Testis (tissue), 3 donors: ENCODE measurements around the gene ADGRD1. TPM values are rescaled to one million over a fixed set of nuclear protein-coding genes. Genes with fewer than 3 reads are reported as not detected.

ENCODE experiments used
- DNase-seq: peaks from one replicate; pipeline ENCODE4 v3.0.0-alpha.2; 2019
- H3K27ac ChIP-seq, 2 donors: fragments of 200-600 bp; sonication (generic); one replicate each; pipeline ENCODE4 v1.5.1; 2019
- H3K27me3 ChIP-seq: fragments of 200-600 bp; sonication (generic); one replicate; pipeline ENCODE4 v1.5.1; 2019
- H3K36me3 ChIP-seq: fragments of 200-600 bp; sonication (generic); one replicate; pipeline ENCODE4 v1.5.1; 2017; ENCODE audit warnings: low read depth; ENCODE audit errors: missing control alignments
- H3K4me1 ChIP-seq: fragments of 200-600 bp; sonication (generic); one replicate; pipeline ENCODE4 v1.5.1; 2019
- H3K4me3 ChIP-seq, 2 donors: fragments of 200-600 bp; sonication (generic); one replicate each; pipeline ENCODE4 v1.5.1; 2017 to 2019
- H3K9me3 ChIP-seq: fragments of 200-600 bp; sonication (generic); one replicate; pipeline ENCODE4 v1.5.1; 2017
- POLR2A ChIP-seq: fragments of 450-650 bp; IDR thresholded peaks from one replicate; pipeline ENCODE4 v1.6.1; 2017; ENCODE audit warnings: antibody characterized with exemption, mild to moderate bottlenecking, moderate library complexity
- WGBS, 2 donors: methylation state at CpG; one replicate each; pipeline ENCODE4 v1.1.5; 2018; 5-methylcytosine and 5-hydroxymethylcytosine counted together
- intact Hi-C: fragments of 100-400 bp; cut with DNase I; formaldehyde crosslinking; loops from one replicate; pipeline ENCODE4 v1.15.1; 2023; ENCODE audit warnings: low total_unique reads
- polyA plus RNA-seq: library from polyadenylated mRNA; stranded (reverse); fragments of 350-450 nt; fragmentation: Illumina TruSeq; extraction: RNeasy Lipid Tissue Mini Kit (QIAGEN cat#74804); gene quantifications from one replicate; pipeline ENCODE4 v1.2.3, GENCODE V29; 2014; ENCODE audit warnings: low read depth, low replicate concordance; ENCODE audit not compliant: insufficient read depth
- total RNA-seq, 2 donors: library from RNA; depleted of rRNA; stranded (reverse); fragments of >200 nt; gene quantifications; one replicate each; pipeline ENCODE4 v1.2.3, GENCODE V29; 2016
- TF ChIP-seq, protein P1 (sequence below), 3 experiments: fragments of 450-650 bp in 2 of 3; fragments of 200-600 bp in 1 of 3; sonication (generic) in 1 of 3; IDR thresholded peaks; one replicate each; pipeline ENCODE4 v1.5.1; 2016 to 2019; ENCODE audit warnings: antibody characterized with exemption in 3 of 3, mild to moderate bottlenecking in 2 of 3, moderate library complexity in 1 of 3

Gene ADGRD1
- total and polyA plus RNA-seq, 3 donors from 2014 or later = 27.2 to 43.2 (median 42.8) TPM

DNA sequence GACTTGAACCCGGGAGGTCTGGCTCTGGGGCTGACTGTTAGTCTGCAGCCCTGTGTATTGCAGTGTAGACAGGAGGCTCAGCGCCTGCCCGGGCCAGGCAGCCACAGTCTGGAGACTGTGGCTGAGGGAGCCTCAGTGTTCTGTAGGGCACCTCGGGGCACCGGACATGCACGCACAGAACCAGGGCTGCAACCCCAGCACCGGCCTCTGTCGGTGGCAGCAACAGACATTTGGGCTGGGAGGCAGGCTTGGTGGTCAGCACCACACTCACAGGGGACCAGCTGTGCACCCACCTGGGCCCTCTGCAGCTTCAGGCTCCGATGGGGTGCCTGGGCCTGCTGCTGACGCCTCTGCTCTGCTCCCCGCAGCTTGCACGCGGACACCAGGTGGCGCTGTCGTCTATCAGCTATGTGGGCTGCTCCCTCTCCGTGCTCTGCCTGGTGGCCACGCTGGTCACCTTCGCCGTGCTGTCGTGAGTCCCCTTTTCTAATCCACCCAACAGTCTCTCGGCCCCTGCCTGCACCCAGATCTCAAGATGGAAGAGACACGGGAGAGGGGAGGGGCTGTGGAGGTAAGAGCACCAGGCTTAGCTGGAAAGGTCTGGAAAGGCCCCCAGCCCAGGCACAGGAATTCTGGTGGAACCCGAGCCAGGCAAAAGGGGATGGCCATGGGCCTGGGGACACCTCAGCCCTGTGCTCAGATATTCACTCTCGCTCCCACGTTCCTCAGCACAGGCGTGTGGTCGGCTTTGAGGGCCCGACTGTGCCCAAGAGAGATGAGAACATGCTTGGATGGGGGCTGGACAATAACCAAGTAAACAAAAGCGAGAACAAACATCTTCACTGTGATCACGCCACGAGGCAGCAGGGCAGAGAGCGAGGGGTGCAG, 151.0 kb downstream of the ADGRD1 start:
- H3K27ac ChIP-seq = no peak overlapping the region
- WGBS, 2 donors = 42% methylated on average over 15 to 32 of the region's 32 CpGs
- no peaks in the 10 kb centered on the region for H3K36me3 ChIP-seq
- H3K4me1 ChIP-seq = peaks cover 17% of the 10 kb centered on the region
- no peak overlapping the region for H3K4me3 ChIP-seq
- no peaks in the 10 kb centered on the region for H3K9me3 ChIP-seq
- peak; percentile 93 for DNase-seq
- H3K27me3 ChIP-seq = no peaks in the 10 kb centered on the region
- intact Hi-C loops = no loop called here
- no peak for TF ChIP-seq POLR2A
- TF ChIP-seq, protein P1, sequence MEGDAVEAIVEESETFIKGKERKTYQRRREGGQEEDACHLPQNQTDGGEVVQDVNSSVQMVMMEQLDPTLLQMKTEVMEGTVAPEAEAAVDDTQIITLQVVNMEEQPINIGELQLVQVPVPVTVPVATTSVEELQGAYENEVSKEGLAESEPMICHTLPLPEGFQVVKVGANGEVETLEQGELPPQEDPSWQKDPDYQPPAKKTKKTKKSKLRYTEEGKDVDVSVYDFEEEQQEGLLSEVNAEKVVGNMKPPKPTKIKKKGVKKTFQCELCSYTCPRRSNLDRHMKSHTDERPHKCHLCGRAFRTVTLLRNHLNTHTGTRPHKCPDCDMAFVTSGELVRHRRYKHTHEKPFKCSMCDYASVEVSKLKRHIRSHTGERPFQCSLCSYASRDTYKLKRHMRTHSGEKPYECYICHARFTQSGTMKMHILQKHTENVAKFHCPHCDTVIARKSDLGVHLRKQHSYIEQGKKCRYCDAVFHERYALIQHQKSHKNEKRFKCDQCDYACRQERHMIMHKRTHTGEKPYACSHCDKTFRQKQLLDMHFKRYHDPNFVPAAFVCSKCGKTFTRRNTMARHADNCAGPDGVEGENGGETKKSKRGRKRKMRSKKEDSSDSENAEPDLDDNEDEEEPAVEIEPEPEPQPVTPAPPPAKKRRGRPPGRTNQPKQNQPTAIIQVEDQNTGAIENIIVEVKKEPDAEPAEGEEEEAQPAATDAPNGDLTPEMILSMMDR (IDR thresholded peaks at IDR 0.05) = peak; percentile 91 to 98 (median 95)

DNA sequence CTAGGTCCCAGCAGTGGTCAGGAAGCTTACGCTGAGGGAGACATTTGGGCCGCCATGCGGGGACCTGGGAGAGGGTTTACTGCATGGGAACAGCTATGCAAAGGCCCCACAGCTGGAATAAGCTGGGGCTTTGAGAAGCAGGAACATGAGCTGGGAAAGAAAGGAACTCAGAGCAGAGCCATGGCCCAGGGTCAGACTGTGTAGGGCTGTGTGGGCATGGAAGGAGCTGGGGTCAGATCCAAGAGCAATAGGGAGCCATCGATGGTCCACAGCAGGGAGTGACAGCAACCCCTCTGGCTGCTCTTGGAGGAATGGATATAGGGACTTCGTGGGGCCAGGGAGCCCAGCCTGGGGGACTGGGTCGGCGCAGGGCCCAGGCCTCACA, 151.6 kb downstream of the ADGRD1 start:
- TF ChIP-seq, protein P1 (IDR thresholded peaks at IDR 0.05) = no peak
- intact Hi-C loops = no loop called here
- no peak overlapping the region for H3K27ac ChIP-seq
- H3K36me3 ChIP-seq = no peaks in the 10 kb centered on the region
- WGBS, 2 donors = 88 to 90% methylated on average over 4 to 7 of the region's 7 CpGs
- H3K4me1 ChIP-seq = peaks cover 17% of the 10 kb centered on the region
- no peaks in the 10 kb centered on the region for H3K9me3 ChIP-seq
- H3K4me3 ChIP-seq = no peak overlapping the region
- no peaks in the 10 kb centered on the region for H3K27me3 ChIP-seq
- no peak for DNase-seq

DNA sequence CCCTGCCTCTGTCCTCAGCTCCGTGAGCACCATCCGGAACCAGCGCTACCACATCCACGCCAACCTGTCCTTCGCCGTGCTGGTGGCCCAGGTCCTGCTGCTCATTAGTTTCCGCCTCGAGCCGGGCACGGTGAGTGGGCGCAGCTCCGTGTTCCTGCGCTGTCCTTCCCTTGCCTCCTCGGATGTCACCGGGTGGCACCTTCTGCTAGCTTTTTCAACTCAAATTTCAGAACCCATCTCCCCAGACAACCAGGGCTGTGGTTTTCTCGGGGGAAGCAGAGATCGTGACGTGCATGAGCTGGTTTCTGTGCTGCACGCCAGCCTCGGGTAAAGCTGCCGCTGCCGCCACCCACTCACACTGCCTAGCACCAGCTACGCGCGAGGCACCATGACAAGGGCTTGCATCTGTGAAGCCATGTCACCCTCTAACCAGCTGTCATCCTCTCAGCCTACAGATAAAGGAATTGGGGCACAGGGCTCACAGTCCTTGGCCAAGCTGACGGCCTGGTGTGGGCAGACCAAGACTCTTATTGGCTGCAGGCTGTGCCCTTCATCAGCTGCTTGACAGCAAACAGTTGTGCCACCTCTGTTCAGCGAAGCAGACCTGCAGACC, 152.1 kb downstream of the ADGRD1 start:
- peaks cover 17% of the 10 kb centered on the region for H3K4me1 ChIP-seq
- no peaks in the 10 kb centered on the region for H3K36me3 ChIP-seq
- WGBS, 2 donors = 86 to 88% methylated on average over 24 to 27 of the region's 27 CpGs
- no peak overlapping the region for H3K4me3 ChIP-seq
- no peak overlapping the region for H3K27ac ChIP-seq
- TF ChIP-seq POLR2A = no peak
- TF ChIP-seq, protein P1 (IDR thresholded peaks at IDR 0.05) = no peak
- intact Hi-C loops = no loop called here
- H3K9me3 ChIP-seq = no peaks in the 10 kb centered on the region
- H3K27me3 ChIP-seq = no peaks in the 10 kb centered on the region
- no peak for DNase-seq

DNA sequence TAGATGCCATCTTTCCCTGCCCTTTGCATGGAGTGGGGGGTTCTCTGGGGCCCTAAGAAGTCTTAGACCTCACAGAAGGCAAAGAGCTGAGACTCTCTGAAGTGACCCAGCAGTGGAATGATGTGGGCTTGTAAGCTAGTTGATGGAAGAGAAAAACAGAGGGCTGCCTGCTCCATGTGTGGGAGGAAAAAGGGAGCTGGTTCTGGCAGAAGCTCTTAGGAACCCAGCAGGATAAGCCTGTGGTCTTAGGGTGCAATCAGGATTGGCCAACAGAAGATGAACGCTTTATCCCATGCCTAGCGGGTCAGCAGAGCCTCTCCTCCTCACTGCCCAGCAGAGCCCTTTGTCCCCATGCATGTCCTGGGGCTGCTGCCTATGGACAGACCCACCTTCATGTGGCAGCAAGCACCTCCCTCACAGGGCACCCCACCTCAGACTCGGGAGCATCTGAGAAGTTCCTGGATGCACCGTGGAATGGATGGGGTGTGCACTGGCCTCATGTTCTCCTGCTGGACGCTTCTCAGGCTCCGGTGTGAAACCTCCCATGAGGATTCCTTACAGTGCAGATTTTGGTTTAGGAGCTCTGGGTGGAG, 152.7 kb downstream of the ADGRD1 start:
- DNase-seq = no peak
- WGBS, 2 donors = 80 to 86% methylated on average over 3 to 6 of the region's 6 CpGs
- H3K4me3 ChIP-seq = no peak overlapping the region

More for the DNA sequence above, 152.7 kb downstream of the ADGRD1 start:
- no peak overlapping the region for H3K27ac ChIP-seq
- peaks cover 17% of the 10 kb centered on the region for H3K4me1 ChIP-seq
- H3K27me3 ChIP-seq = no peaks in the 10 kb centered on the region
- H3K36me3 ChIP-seq = no peaks in the 10 kb centered on the region
- intact Hi-C loops = no loop called here
- no peaks in the 10 kb centered on the region for H3K9me3 ChIP-seq
- TF ChIP-seq, protein P1 (IDR thresholded peaks at IDR 0.05) = no peak
- TF ChIP-seq POLR2A = no peak
